T-helper 17 cell (primary cell): ENCODE data around the gene PRRC2C. TPM values are rescaled to one million over a fixed set of nuclear protein-coding genes. Genes with fewer than 3 reads are reported as not detected.
"Not testable (repeated sequence)": the region's sequence is repeated elsewhere in the genome, so short reads cannot be mapped to it uniquely, and the experiment has no call there.

Experiments used
- ATAC-seq: fragments of 150-1000 bp; cut with Tn5 transposase; 2 replicates; pipeline ENCODE4 v1.10.0; 2021; ENCODE audit warnings: mild to moderate bottlenecking, moderate library complexity
- DNase-seq, 3 donors: peaks; one replicate each; pipeline versions ENCODE4 v3.0.0 to v3.0.0-alpha.2; 2020 to 2021
- H3K9me3 ChIP-seq: one replicate; pipeline ENCODE4 v1.7.0; 2013; ENCODE audit warnings: low read length, mild to moderate bottlenecking; ENCODE audit not compliant: control insufficient read depth, poor library complexity, severe bottlenecking
- H3K27ac Mint-ChIP-seq: one replicate; pipeline ENCODE4 v1.8.0; 2022; ENCODE audit warnings: mild to moderate bottlenecking, moderate library complexity, mixed read lengths
- H3K27me3 Mint-ChIP-seq: one replicate; pipeline ENCODE4 v1.8.0; 2022; ENCODE audit warnings: mixed read lengths
- H3K36me3 Mint-ChIP-seq: one replicate; pipeline ENCODE4 v1.8.0; 2022; ENCODE audit warnings: low read depth, mixed read lengths
- H3K4me1 Mint-ChIP-seq: one replicate; pipeline ENCODE4 v1.8.0; 2022; ENCODE audit warnings: mild to moderate bottlenecking, mixed read lengths
- H3K4me3 Mint-ChIP-seq: one replicate; pipeline ENCODE4 v1.8.0; 2022; ENCODE audit warnings: mild to moderate bottlenecking, moderate library complexity, mixed read lengths
- total RNA-seq, 4 donors: library from RNA in 2 of 4; stranded (reverse) in 2 of 4; gene quantifications; one replicate each; pipeline ENCODE4 v1.2.3 and lab custom pipeline; 2022 to 2026

The PRRC2C gene
- total RNA-seq, 2 donors from 2014 or later: 333 to 383 TPM

GRCh38 chr1:171603042-171603441 lies 117.7 kb downstream of the PRRC2C start:
- not testable (repeated sequence) for H3K9me3 ChIP-seq, H3K36me3 Mint-ChIP-seq, ATAC-seq, DNase-seq, H3K4me1 Mint-ChIP-seq, H3K27me3 Mint-ChIP-seq, H3K4me3 Mint-ChIP-seq, H3K27ac Mint-ChIP-seq

GRCh38 chr1:171606402-171606941 lies 121.1 kb downstream of the PRRC2C start:
- no peaks in the 10 kb centered on the region for H3K4me1 Mint-ChIP-seq
- no peaks in the 10 kb centered on the region for H3K27me3 Mint-ChIP-seq
- no peak for ATAC-seq

GRCh38 chr1:171610385-171610784 lies 125.1 kb downstream of the PRRC2C start:
- Mint-ChIP-seq H3K27me3 (no peaks in the 10 kb centered on the region), H3K36me3 (no peaks in the 10 kb centered on the region), H3K4me1 (peaks cover 3% of the 10 kb centered on the region), H3K4me3 (no peak overlapping the region), H3K27ac (no peak overlapping the region)
- no peaks in the 10 kb centered on the region for H3K9me3 ChIP-seq
- no peak for DNase-seq
- ATAC-seq: no peak

More at GRCh38 chr1:171606402-171606941, 121.1 kb downstream of the PRRC2C start:
- Mint-ChIP-seq H3K27ac (no peak overlapping the region), H3K4me3 (no peak overlapping the region), H3K36me3 (no peaks in the 10 kb centered on the region)
- no peaks in the 10 kb centered on the region for H3K9me3 ChIP-seq
- DNase-seq: no peak

GRCh38 chr1:171611306-171611705 lies 126.0 kb downstream of the PRRC2C start:
- DNase-seq (no peak), ATAC-seq (no peak)
- no peaks in the 10 kb centered on the region for H3K9me3 ChIP-seq
- Mint-ChIP-seq H3K36me3 (no peaks in the 10 kb centered on the region), H3K4me3 (no peak overlapping the region), H3K27ac (no peak overlapping the region), H3K4me1 (peaks cover 3% of the 10 kb centered on the region), H3K27me3 (peaks cover 3% of the 10 kb centered on the region)

GRCh38 chr1:171613282-171613681 lies 128.0 kb downstream of the PRRC2C start:
- DNase-seq: no peak
- H3K4me1 Mint-ChIP-seq: peaks cover 3% of the 10 kb centered on the region
- no peaks in the 10 kb centered on the region for H3K36me3 Mint-ChIP-seq
- H3K4me3 Mint-ChIP-seq: no peak overlapping the region
- ATAC-seq: no peak
- no peak overlapping the region for H3K27ac Mint-ChIP-seq
- no peaks in the 10 kb centered on the region for H3K9me3 ChIP-seq
- H3K27me3 Mint-ChIP-seq: peaks cover 6% of the 10 kb centered on the region

GRCh38 chr1:171615122-171615906 lies 130.0 kb downstream of the PRRC2C start:
- H3K9me3 ChIP-seq, H3K4me3 Mint-ChIP-seq, H3K27ac Mint-ChIP-seq, H3K36me3 Mint-ChIP-seq, DNase-seq, H3K4me1 Mint-ChIP-seq, H3K27me3 Mint-ChIP-seq, ATAC-seq: not testable (repeated sequence)

- Mint-ChIP-seq H3K36me3 (no peaks in the 10 kb centered on the region), H3K27ac (no peak overlapping the region), H3K4me1 (peaks cover 3% of the 10 kb centered on the region), H3K27me3 (peaks cover 6% of the 10 kb centered on the region), H3K4me3 (no peak overlapping the region)
- no peak for DNase-seq
- ATAC-seq: no peak
- no peaks in the 10 kb centered on the region for H3K9me3 ChIP-seq
Observed at GRCh38 chr1:171616586-171616985, 131.3 kb downstream of the PRRC2C start.

- DNase-seq (no peak), ATAC-seq (no peak)
- no peak within 1 kb of the TSS for H3K27ac Mint-ChIP-seq
- H3K4me3 Mint-ChIP-seq: no peak within 1 kb of the TSS
- H3K36me3 Mint-ChIP-seq: no peaks in the 10 kb centered on the region
- H3K27me3 Mint-ChIP-seq: peaks cover 20% of the 10 kb centered on the region
- H3K4me1 Mint-ChIP-seq: no peaks in the 10 kb centered on the region
- H3K9me3 ChIP-seq: no peaks in the 10 kb centered on the region
Observed at GRCh38 chr1:171622152-171622462, 136.8 kb downstream of the PRRC2C start, which contains the start of gene MYOCOS. MYOCOS (plus strand) TSS chr1:171622243; CDS start chr1:171623884, 1,641 bp downstream.

- peaks cover 25% of the 10 kb centered on the region for H3K27me3 Mint-ChIP-seq
- ATAC-seq: no peak
- H3K36me3 Mint-ChIP-seq: peaks cover 2% of the 10 kb centered on the region
- H3K9me3 ChIP-seq: no peaks in the 10 kb centered on the region
- no peak for DNase-seq
- H3K4me3 Mint-ChIP-seq: no peak overlapping the region
- H3K27ac Mint-ChIP-seq: no peak overlapping the region
- no peaks in the 10 kb centered on the region for H3K4me1 Mint-ChIP-seq
Observed at GRCh38 chr1:171623651-171624331, 138.5 kb downstream of the PRRC2C start.

GRCh38 chr1:171625225-171625624 lies 139.9 kb downstream of the PRRC2C start:
- ATAC-seq (no peak), DNase-seq (no peak)

GRCh38 chr1:171627020-171627419 lies 141.7 kb downstream of the PRRC2C start:
- no peaks in the 10 kb centered on the region for H3K4me1 Mint-ChIP-seq
- no peaks in the 10 kb centered on the region for H3K9me3 ChIP-seq
- ATAC-seq (no peak), DNase-seq (no peak)
- peaks cover 6% of the 10 kb centered on the region for H3K36me3 Mint-ChIP-seq
- H3K27me3 Mint-ChIP-seq: peaks cover 40% of the 10 kb centered on the region
- no peak overlapping the region for H3K4me3 Mint-ChIP-seq
- no peak overlapping the region for H3K27ac Mint-ChIP-seq

More at GRCh38 chr1:171625225-171625624, 139.9 kb downstream of the PRRC2C start:
- no peaks in the 10 kb centered on the region for H3K9me3 ChIP-seq
- H3K36me3 Mint-ChIP-seq: peaks cover 6% of the 10 kb centered on the region
- no peak overlapping the region for H3K27ac Mint-ChIP-seq
- H3K27me3 Mint-ChIP-seq: peaks cover 39% of the 10 kb centered on the region
- H3K4me1 Mint-ChIP-seq: no peaks in the 10 kb centered on the region
- H3K4me3 Mint-ChIP-seq: no peak overlapping the region

- ATAC-seq (no peak), DNase-seq (no peak)
- H3K27me3 Mint-ChIP-seq: peaks cover 48% of the 10 kb centered on the region
- peaks cover 8% of the 10 kb centered on the region for H3K36me3 Mint-ChIP-seq
- no peak overlapping the region for H3K27ac Mint-ChIP-seq
- no peaks in the 10 kb centered on the region for H3K9me3 ChIP-seq
- no peak overlapping the region for H3K4me3 Mint-ChIP-seq
- no peaks in the 10 kb centered on the region for H3K4me1 Mint-ChIP-seq
Observed at GRCh38 chr1:171628225-171628624, 142.9 kb downstream of the PRRC2C start.

- no peak overlapping the region for H3K4me3 Mint-ChIP-seq
- no peak overlapping the region for H3K27ac Mint-ChIP-seq
- DNase-seq (no peak), ATAC-seq (no peak)
- no peaks in the 10 kb centered on the region for H3K4me1 Mint-ChIP-seq
- no peaks in the 10 kb centered on the region for H3K9me3 ChIP-seq
- peaks cover 2% of the 10 kb centered on the region for H3K36me3 Mint-ChIP-seq
- H3K27me3 Mint-ChIP-seq: peaks cover 30% of the 10 kb centered on the region
Observed at GRCh38 chr1:171635661-171636060, 150.3 kb downstream of the PRRC2C start.
